GM10266 (cell line): Measurements from ENCODE around the gene STH.

Source experiments
- DNase-seq: peaks from one replicate; pipeline ENCODE4 v3.0.0; 2012; ENCODE audit errors: extremely low spot score
- CTCF ChIP-seq: IDR thresholded peaks from 2 replicates; pipeline ENCODE4 v1.5.1; 2012; ENCODE audit warnings: mild to moderate bottlenecking, low read depth; ENCODE audit not compliant: control insufficient read depth, insufficient read depth; ENCODE audit errors: missing control alignments

Gene STH

DNA sequence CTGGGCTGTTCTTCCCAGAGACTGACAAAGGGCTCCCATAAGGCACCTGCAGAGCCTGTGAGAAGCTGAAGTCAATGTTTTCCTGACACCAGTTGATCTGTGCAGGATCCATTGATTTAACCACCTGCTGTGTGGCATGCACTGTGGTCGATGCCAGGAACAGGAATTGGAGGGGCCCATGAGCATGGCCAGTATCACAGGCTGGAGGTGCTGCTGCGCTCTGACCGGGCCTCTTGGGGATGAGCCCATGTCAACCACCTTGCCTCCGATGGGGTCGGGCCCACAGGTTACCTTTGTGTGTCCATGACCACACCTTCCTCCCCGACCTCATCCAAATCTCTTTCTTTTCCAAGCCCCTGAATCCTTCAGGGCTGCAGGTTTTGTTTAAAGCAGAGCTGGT lies 18.2 kb upstream of the STH start:
- DNase-seq: no peak
- no peak for TF ChIP-seq CTCF

DNA sequence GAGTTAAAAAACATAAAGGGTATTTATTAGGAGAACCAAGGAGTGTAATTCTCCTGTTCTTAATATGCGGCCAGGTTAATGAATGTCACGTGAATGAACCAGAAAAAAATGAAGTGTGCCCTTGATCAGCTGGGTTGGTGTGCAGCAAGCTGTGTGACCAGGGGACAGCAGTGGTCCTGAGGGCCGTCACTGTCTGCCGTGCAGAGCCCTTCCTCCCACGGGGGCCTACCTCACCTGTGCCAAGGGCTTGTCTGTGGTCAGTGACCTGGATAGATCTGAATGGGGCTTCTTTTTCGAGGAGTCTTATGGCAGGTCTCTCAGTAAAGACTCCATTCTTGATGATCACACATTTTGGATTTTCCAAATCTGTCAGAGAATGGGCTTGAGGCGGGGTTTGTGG lies 17.7 kb upstream of the STH start:
- TF ChIP-seq CTCF: no peak
- no peak for DNase-seq

DNA sequence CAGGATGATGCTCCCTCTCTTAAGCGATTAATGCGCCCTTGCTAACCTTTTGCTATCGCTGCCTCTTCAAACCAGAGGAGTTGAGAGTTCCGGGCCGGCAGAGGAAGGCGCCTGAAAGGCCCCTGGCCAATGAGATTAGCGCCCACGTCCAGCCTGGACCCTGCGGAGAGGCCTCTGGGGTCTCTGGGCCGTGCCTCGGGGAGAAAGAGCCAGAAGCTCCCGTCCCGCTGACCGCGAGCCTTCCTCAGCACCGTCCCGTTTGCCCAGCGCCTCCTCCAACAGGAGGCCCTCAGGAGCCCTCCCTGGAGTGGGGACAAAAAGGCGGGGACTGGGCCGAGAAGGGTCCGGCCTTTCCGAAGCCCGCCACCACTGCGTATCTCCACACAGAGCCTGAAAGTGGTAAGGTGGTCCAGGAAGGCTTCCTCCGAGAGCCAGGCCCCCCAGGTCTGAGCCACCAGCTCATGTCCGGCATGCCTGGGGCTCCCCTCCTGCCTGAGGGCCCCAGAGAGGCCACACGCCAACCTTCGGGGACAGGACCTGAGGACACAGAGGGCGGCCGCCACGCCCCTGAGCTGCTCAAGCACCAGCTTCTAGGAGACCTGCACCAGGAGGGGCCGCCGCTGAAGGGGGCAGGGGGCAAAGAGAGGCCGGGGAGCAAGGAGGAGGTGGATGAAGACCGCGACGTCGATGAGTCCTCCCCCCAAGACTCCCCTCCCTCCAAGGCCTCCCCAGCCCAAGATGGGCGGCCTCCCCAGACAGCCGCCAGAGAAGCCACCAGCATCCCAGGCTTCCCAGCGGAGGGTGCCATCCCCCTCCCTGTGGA lies 16.0 kb upstream of the STH start:
- no peak for TF ChIP-seq CTCF
- no peak for DNase-seq

DNA sequence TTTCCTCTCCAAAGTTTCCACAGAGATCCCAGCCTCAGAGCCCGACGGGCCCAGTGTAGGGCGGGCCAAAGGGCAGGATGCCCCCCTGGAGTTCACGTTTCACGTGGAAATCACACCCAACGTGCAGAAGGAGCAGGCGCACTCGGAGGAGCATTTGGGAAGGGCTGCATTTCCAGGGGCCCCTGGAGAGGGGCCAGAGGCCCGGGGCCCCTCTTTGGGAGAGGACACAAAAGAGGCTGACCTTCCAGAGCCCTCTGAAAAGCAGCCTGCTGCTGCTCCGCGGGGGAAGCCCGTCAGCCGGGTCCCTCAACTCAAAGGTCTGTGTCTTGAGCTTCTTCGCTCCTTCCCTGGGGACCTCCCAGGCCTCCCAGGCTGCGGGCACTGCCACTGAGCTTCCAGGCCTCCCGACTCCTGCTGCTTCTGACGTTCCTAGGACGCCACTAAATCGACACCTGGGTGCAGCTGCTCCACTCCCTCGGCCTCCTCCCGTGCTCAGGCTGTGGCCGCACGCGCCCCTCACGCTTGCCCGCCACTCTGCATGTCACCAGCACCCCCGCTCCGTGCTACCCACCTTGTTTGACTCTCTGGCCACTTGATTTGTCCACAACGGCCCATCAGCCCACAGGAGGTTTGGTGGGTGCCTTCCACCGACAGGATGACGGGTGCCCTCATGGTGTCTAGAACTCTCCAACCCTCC lies 15.3 kb upstream of the STH start:
- DNase-seq: no peak
- no peak for TF ChIP-seq CTCF

GRCh38 chr17:45984368-45984767 lies 14.7 kb upstream of the STH start:
- no peak for DNase-seq
- no peak for TF ChIP-seq CTCF

DNA sequence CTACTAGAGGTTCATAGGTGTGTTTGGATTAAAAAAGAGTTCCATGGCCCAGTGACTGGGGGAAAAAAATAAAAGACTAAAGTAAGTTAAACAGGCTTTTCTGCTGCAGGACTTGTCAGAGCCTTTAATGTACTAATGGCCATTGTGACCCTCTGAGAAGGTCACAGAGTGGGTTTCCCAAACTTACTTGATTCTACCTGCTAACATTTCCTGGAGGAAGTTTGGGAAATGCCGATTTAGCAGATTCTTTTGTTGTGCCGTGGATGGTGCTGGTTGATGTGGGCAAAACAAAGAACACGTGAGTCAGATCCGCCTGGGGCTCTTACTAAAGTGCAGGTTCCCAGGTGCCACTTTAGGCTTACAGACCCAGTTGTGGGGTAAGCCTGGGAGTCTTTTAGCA lies 13.6 kb upstream of the STH start:
- TF ChIP-seq CTCF: no peak
- DNase-seq: no peak

GRCh38 chr17:45986056-45986455 lies 13.0 kb upstream of the STH start:
- no peak for DNase-seq
- TF ChIP-seq CTCF: no peak
